Measurements from ENCODE around the gene CPT1B. TPM values are rescaled to one million over a fixed set of nuclear protein-coding genes. Genes with fewer than 3 reads are reported as not detected.

Gene CPT1B
- total and polyA plus RNA-seq, 12 donors, result 61.2 to 487 (median 398) TPM

DNA sequence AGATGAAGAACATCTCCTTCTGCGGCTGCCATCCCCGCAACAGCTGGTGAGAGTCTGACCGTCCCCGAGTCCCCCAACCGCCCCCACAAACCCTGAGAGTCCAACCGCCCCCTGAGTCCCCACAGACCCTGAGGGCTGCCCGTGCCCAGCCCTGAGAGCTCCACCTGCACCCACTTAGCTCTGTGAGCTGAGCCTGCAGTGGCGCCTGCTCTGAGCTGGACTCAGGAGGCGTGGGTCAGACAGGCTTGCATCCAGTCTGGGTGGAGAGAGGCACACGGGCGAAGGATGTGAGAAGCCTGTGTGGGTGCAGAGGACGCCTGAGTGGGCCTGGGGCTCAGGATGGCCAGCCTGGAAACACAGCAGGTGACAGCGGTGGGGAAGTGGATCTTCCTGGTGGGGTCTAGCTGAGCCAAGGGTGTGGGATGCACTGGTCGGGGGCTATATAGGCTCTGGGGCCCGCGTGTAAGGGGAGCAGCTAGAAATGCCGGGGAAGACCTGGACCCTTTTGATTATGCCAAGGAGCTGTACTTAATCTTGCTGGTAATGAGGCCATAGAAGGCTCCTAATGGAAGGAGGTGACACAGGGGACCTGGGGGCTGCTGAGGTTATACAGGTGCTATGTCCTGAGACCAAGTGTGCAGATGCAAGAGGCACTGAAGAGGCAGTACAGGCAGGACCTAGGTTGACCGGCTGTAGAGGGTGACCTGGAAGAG, 28.9 kb upstream of the CPT1B start:
- Histone ChIP-seq H3K27ac (no peak overlapping the region), H3K9me3 (no peaks in the 10 kb centered on the region), H3K36me3 (no peaks in the 10 kb centered on the region), H3K4me3 (no peak overlapping the region), H3K27me3 (peaks cover 0 to 67% (median 51%) of the 10 kb centered on the region in 7 donors), H3K4me1 (peaks cover 0 to 6% (median 0%) of the 10 kb centered on the region in 9 donors)
- ATAC-seq (no peak), DNase-seq (no peak)
- WGBS, 2 donors, result 75 to 87% methylated on average over 18 of the region's 18 CpGs
- TF ChIP-seq, protein P1, sequence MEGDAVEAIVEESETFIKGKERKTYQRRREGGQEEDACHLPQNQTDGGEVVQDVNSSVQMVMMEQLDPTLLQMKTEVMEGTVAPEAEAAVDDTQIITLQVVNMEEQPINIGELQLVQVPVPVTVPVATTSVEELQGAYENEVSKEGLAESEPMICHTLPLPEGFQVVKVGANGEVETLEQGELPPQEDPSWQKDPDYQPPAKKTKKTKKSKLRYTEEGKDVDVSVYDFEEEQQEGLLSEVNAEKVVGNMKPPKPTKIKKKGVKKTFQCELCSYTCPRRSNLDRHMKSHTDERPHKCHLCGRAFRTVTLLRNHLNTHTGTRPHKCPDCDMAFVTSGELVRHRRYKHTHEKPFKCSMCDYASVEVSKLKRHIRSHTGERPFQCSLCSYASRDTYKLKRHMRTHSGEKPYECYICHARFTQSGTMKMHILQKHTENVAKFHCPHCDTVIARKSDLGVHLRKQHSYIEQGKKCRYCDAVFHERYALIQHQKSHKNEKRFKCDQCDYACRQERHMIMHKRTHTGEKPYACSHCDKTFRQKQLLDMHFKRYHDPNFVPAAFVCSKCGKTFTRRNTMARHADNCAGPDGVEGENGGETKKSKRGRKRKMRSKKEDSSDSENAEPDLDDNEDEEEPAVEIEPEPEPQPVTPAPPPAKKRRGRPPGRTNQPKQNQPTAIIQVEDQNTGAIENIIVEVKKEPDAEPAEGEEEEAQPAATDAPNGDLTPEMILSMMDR (IDR thresholded peaks at IDR 0.05), result no peak
- intact Hi-C loops (cut with DNase I), result no loop called here

GRCh38 chr22:50606165-50606945, 28.1 kb upstream of the CPT1B start:
- DNase-seq (no peak), ATAC-seq (no peak)
- Histone ChIP-seq H3K36me3 (no peaks in the 10 kb centered on the region), H3K4me1 (peaks cover 0 to 6% (median 0%) of the 10 kb centered on the region in 9 donors), H3K4me3 (no peak overlapping the region), H3K9me3 (no peaks in the 10 kb centered on the region), H3K27ac (no peak overlapping the region), H3K27me3 (peaks cover 0 to 69% (median 58%) of the 10 kb centered on the region in 7 donors)
- TF ChIP-seq, protein P1 (IDR thresholded peaks at IDR 0.05), result peak in 1 of 9 donors; percentile 14
- intact Hi-C loops (cut with DNase I), result no loop called here
- WGBS, 2 donors, result 75 to 79% methylated on average over 19 of the region's 19 CpGs

- Histone ChIP-seq H3K9me3 (no peaks in the 10 kb centered on the region), H3K4me3 (no peak overlapping the region), H3K27me3 (peaks cover 5 to 74% (median 63%) of the 10 kb centered on the region in 7 donors), H3K4me1 (peaks cover 0 to 10% (median 0%) of the 10 kb centered on the region in 9 donors), H3K27ac (no peak overlapping the region), H3K36me3 (no peaks in the 10 kb centered on the region)
- TF ChIP-seq, protein P1 (IDR thresholded peaks at IDR 0.05), result no peak
- DNase-seq (no peak), ATAC-seq (no peak)
- WGBS, 2 donors, result 85 to 86% methylated on average over 20 of the region's 20 CpGs
- intact Hi-C loops (cut with DNase I), result no loop called here
Measured at GRCh38 chr22:50605613-50606074, 27.4 kb upstream of the CPT1B start.

- Histone ChIP-seq H3K9me3 (no peaks in the 10 kb centered on the region), H3K27me3 (peaks cover 5 to 76% (median 62%) of the 10 kb centered on the region in 7 donors), H3K4me1 (peaks cover 0 to 10% (median 2%) of the 10 kb centered on the region in 9 donors), H3K4me3 (no peak overlapping the region), H3K36me3 (no peaks in the 10 kb centered on the region), H3K27ac (no peak overlapping the region)
- ATAC-seq (no peak), DNase-seq (no peak)
- intact Hi-C loops (cut with DNase I), result no loop called here
- TF ChIP-seq, protein P1 (IDR thresholded peaks at IDR 0.05), result no peak
- 78 to 82% methylated on average over 23 of the region's 23 CpGs for WGBS, 2 donors
Measured at GRCh38 chr22:50605002-50605612, 26.9 kb upstream of the CPT1B start.

Measured in heart right ventricle (tissue), 16 donors.